Mesothelial cell of epicardium (in vitro differentiated cells): Measurements from ENCODE around the gene OTUD1. TPM values are rescaled to one million over a fixed set of nuclear protein-coding genes. Genes with fewer than 3 reads are reported as not detected.

Experiments
- DNase-seq, 2 experiments: peaks; one replicate each; pipeline ENCODE4 v3.0.0; 2021; ENCODE audit warnings: low spot score in 2 of 2; ENCODE audit not compliant: unreplicated experiment in 2 of 2
- H3K27ac Mint-ChIP-seq: 2 replicates; pipeline ENCODE4 v1.8.0; 2021; ENCODE audit warnings: mixed read lengths
- H3K27me3 Mint-ChIP-seq: 2 replicates; pipeline ENCODE4 v1.8.0; 2021; ENCODE audit warnings: low read depth, mixed read lengths
- H3K36me3 Mint-ChIP-seq: 2 replicates; pipeline ENCODE4 v1.8.0; 2021; ENCODE audit warnings: mixed read lengths
- H3K4me1 Mint-ChIP-seq: 2 replicates; pipeline ENCODE4 v1.8.0; 2021; ENCODE audit warnings: mixed read lengths
- H3K4me3 Mint-ChIP-seq: 2 replicates; pipeline ENCODE4 v1.8.0; 2021; ENCODE audit warnings: mild to moderate bottlenecking, moderate library complexity, mixed read lengths
- H3K9me3 Mint-ChIP-seq: 2 replicates; pipeline ENCODE4 v1.8.0; 2021; ENCODE audit warnings: mixed read lengths
- CTCF ChIP-seq: fragments of 200-600 bp; sonication (generic); IDR thresholded peaks from one replicate; pipeline ENCODE4 v1.5.0; 2021; ENCODE audit warnings: antibody characterized with exemption; ENCODE audit not compliant: unreplicated experiment
- total RNA-seq: library from RNA; stranded (reverse); gene quantifications from 3 replicates; pipeline ENCODE4 v1.2.1, GENCODE V29; 2021

The OTUD1 gene
- total RNA-seq, 1 donor from 2014 or later: 11.7 TPM

GRCh38 chr10:23457632-23458417, 18.9 kb downstream of the OTUD1 start:
- DNase-seq: no peak

DNA sequence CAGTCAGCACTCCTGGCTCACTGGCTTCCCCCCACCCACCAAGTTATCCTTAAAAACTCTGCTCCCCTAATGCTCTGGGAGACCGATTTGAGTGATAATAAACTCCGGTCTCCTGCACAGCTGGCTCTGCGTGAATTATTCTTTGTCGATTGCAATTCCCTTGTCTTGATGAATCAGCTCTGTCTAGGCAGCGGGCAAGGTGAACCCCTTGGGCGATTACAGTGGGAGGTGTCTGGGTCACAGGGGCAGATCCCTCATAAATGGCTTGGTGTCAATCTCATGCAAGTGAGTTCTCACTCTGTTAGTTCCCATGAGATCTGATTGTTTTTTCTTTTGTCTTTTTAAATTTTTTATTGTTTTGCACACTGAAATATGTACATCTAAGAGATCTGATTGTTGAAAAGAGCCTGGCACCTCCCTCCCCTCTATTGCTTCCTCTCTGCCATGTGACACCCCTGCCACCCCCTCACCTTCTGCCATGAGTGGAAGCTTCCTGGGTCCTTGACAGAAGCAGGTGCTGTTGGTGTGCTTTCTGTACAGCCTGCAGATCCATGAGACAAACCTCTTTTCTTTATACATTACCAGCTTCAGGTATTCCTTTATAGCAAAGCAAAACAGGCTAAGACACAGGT, 20.5 kb downstream of the OTUD1 start:
- Mint-ChIP-seq H3K27me3 (no peaks in the 10 kb centered on the region), H3K27ac (no peak overlapping the region), H3K4me3 (no peak overlapping the region), H3K4me1 (peaks cover 12% of the 10 kb centered on the region), H3K36me3 (no peaks in the 10 kb centered on the region), H3K9me3 (peaks cover 6% of the 10 kb centered on the region)
- DNase-seq: no peak
- TF ChIP-seq CTCF: no peak

More at GRCh38 chr10:23457632-23458417, 18.9 kb downstream of the OTUD1 start:
- H3K27ac Mint-ChIP-seq: no peak overlapping the region
- no peak overlapping the region for H3K4me3 Mint-ChIP-seq
- peaks cover 6% of the 10 kb centered on the region for H3K9me3 Mint-ChIP-seq
- TF ChIP-seq CTCF: no peak
- H3K27me3 Mint-ChIP-seq: no peaks in the 10 kb centered on the region
- peaks cover 12% of the 10 kb centered on the region for H3K4me1 Mint-ChIP-seq
- H3K36me3 Mint-ChIP-seq: no peaks in the 10 kb centered on the region

DNA sequence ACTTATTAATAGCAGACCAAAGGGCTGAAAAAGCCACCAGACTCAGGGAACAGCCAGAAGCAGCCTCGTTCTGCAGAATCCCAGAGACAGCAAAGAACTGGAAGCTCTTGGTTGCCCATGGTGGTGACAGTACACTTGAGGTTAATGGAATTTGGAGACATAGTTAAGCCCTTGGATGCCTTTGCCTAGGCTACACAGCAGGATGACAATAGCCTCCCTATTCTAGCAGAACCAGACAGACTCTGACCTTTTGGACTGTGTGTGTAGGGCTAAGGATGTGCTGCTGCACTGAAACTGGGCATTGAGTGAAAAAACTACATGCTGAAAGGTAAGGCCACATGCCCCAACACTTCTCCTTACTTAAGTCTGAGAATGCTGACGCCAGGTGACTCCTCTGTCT, 22.7 kb downstream of the OTUD1 start:
- Mint-ChIP-seq H3K4me1 (peaks cover 7% of the 10 kb centered on the region), H3K27me3 (no peaks in the 10 kb centered on the region), H3K4me3 (no peak overlapping the region), H3K36me3 (no peaks in the 10 kb centered on the region), H3K9me3 (peaks cover 6% of the 10 kb centered on the region), H3K27ac (no peak overlapping the region)
- DNase-seq: no peak
- no peak for TF ChIP-seq CTCF

DNA sequence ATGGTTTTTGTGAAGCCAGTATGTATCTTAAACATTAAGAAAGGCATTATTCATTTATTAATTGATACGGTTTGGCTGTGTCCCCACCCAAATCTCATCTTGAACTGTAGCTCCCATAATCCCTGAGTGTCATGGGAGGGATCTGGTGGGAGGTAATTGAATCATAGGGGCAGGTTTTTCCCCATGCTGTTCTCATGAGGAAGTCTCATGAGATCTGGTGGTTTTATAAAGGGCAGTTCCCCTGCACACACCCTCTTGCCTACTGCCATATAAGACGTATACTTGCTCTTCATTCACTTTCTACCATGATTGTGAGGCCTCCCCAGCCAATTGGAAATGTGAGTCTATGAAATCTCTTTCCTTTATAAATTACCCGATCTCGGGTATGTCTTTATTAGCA, 28.1 kb downstream of the OTUD1 start:
- no peak for TF ChIP-seq CTCF
- H3K27ac Mint-ChIP-seq: no peak overlapping the region
- DNase-seq: no peak
- peaks cover 27% of the 10 kb centered on the region for H3K4me1 Mint-ChIP-seq
- H3K36me3 Mint-ChIP-seq: no peaks in the 10 kb centered on the region
- no peaks in the 10 kb centered on the region for H3K9me3 Mint-ChIP-seq
- peaks cover 5% of the 10 kb centered on the region for H3K27me3 Mint-ChIP-seq
- no peak overlapping the region for H3K4me3 Mint-ChIP-seq

- Mint-ChIP-seq H3K36me3 (no peaks in the 10 kb centered on the region), H3K27ac (no peak overlapping the region), H3K27me3 (peaks cover 5% of the 10 kb centered on the region), H3K4me3 (no peak overlapping the region), H3K9me3 (no peaks in the 10 kb centered on the region), H3K4me1 (peaks cover 30% of the 10 kb centered on the region)
- DNase-seq: no peak
- TF ChIP-seq CTCF: no peak
These were observed 28.7 kb downstream of the OTUD1 start for GRCh38 chr10:23467548-23467947.
